CD4-positive, alpha-beta T cell treated with Interleukin-4 for 4 hours (primary cell): Measurements from ENCODE around the gene GPR17.

Source experiments
- DNase-seq: peaks from one replicate; pipeline ENCODE4 v3.0.0-alpha.2; 2020

GPR17 gene

GRCh38 chr2:127645395-127646291 lies at the start of gene GPR17:
TSS of gene GPR17 (plus strand) at chr2:127646153. CDS start at chr2:127650736, 4,583 bp downstream.
- DNase-seq, result no peak

GRCh38 chr2:127596311-127597045 lies 49.5 kb upstream of the GPR17 start:
- DNase-seq, result no peak

- no peak for DNase-seq
Measured at GRCh38 chr2:127597046-127597983, 48.6 kb upstream of the GPR17 start.

GRCh38 chr2:127597984-127598380 lies 48.0 kb upstream of the GPR17 start:
- no peak for DNase-seq

- no peak for DNase-seq
Measured at GRCh38 chr2:127598711-127599110, 47.2 kb upstream of the GPR17 start.

GRCh38 chr2:127599211-127599610 lies 46.7 kb upstream of the GPR17 start:
- no peak for DNase-seq

- no peak for DNase-seq
Measured at GRCh38 chr2:127604986-127605385, 41.0 kb upstream of the GPR17 start.

GRCh38 chr2:127605691-127606263 lies 40.2 kb upstream of the GPR17 start:
- DNase-seq, result no peak

- no peak for DNase-seq
Measured at GRCh38 chr2:127606625-127607398, 39.1 kb upstream of the GPR17 start.

- DNase-seq, result no peak
Measured at GRCh38 chr2:127607399-127607908, 38.5 kb upstream of the GPR17 start.

- no peak for DNase-seq
Measured at GRCh38 chr2:127608061-127609030, 37.6 kb upstream of the GPR17 start.

GRCh38 chr2:127609031-127609751 lies 36.8 kb upstream of the GPR17 start:
- no peak for DNase-seq

- no peak for DNase-seq
Measured at GRCh38 chr2:127609818-127610217, 36.1 kb upstream of the GPR17 start.

GRCh38 chr2:127610561-127610960 lies 35.4 kb upstream of the GPR17 start:
- no peak for DNase-seq

- DNase-seq, result no peak
Measured at GRCh38 chr2:127611076-127611925, 34.7 kb upstream of the GPR17 start.

GRCh38 chr2:127612111-127612822 lies 33.7 kb upstream of the GPR17 start:
- DNase-seq, result no peak

- DNase-seq, result no peak
Measured at GRCh38 chr2:127614246-127614645, 31.7 kb upstream of the GPR17 start.

GRCh38 chr2:127614731-127615130 lies 31.2 kb upstream of the GPR17 start:
- DNase-seq, result no peak
